Keratinocyte (primary cell): ENCODE data around the gene MCRIP2. TPM values are rescaled to one million over a fixed set of nuclear protein-coding genes. Genes with fewer than 3 reads are reported as not detected.
A peak's percentile ranks its signal among the peaks of the same experiment; 100 is the strongest.

Source experiments
- DNase-seq: peaks from one replicate; pipeline ENCODE4 v3.0.0-alpha.2; 2011; ENCODE audit warnings: low read depth, missing footprints, low spot score
- FAIRE-seq: peaks from 2 replicates; lab custom pipeline; 2011; peaks lifted over from hg19 to GRCh38; lab: Jason Lieb, UNC
- H2AFZ ChIP-seq: 2 replicates; pipeline ENCODE4 v1.6.0; 2012; ENCODE audit warnings: low read length, control low read depth, inconsistent platforms; ENCODE audit not compliant: control insufficient read depth
- H3K27ac ChIP-seq: 2 replicates; pipeline ENCODE4 v1.5.1; 2011; ENCODE audit warnings: low read length; ENCODE audit not compliant: control insufficient read depth, insufficient read depth
- H3K27me3 ChIP-seq: 3 replicates; pipeline ENCODE4 v1.6.0; 2011; ENCODE audit warnings: low read length; ENCODE audit not compliant: control insufficient read depth, insufficient read depth; ENCODE audit errors: extremely low read depth
- H3K36me3 ChIP-seq, 2 experiments: 2 replicates in 1 of 2; 3 replicates in 1 of 2; pipeline ENCODE4 v1.5.1; 2011; ENCODE audit warnings: low read length in 2 of 2, mild to moderate bottlenecking in 1 of 2; ENCODE audit not compliant: control insufficient read depth in 2 of 2, insufficient read depth in 2 of 2; ENCODE audit errors: extremely low read depth in 1 of 2
- H3K4me1 ChIP-seq: 3 replicates; pipeline ENCODE4 v1.5.1; 2011; ENCODE audit warnings: low read length; ENCODE audit not compliant: control insufficient read depth, insufficient read depth; ENCODE audit errors: extremely low read depth
- H3K4me2 ChIP-seq: 3 replicates; pipeline ENCODE4 v1.6.0; 2011; ENCODE audit warnings: low read depth, low read length; ENCODE audit not compliant: control insufficient read depth, insufficient read depth; ENCODE audit errors: extremely low read depth
- H3K4me3 ChIP-seq, 3 experiments: fragments of 200-600 bp in 1 of 3; sonication (generic) in 1 of 3; 2 replicates in 2 of 3; 3 replicates in 1 of 3; pipeline ENCODE4 v1.5.1; 2011 to 2016; ENCODE audit warnings: low read length in 3 of 3, mild to moderate bottlenecking in 3 of 3, control low read depth in 2 of 3, inconsistent platforms in 1 of 3, low read depth in 1 of 3, mixed read lengths in 1 of 3, mixed run types in 1 of 3, moderate library complexity in 1 of 3; ENCODE audit not compliant: control insufficient read depth in 2 of 3, insufficient read depth in 2 of 3; ENCODE audit errors: extremely low read depth in 1 of 3
- H3K79me2 ChIP-seq: 2 replicates; pipeline ENCODE4 v1.6.0; 2012; ENCODE audit warnings: low read length; ENCODE audit not compliant: control insufficient read depth, insufficient read depth
- H3K9ac ChIP-seq: 3 replicates; pipeline ENCODE4 v1.6.0; 2011; ENCODE audit warnings: low read length; ENCODE audit not compliant: control insufficient read depth, insufficient read depth; ENCODE audit errors: extremely low read depth
- H3K9me1 ChIP-seq: 3 replicates; pipeline ENCODE4 v1.6.0; 2011; ENCODE audit warnings: low read length; ENCODE audit not compliant: control insufficient read depth, insufficient read depth; ENCODE audit errors: extremely low read depth
- H3K9me3 ChIP-seq: 2 replicates; pipeline ENCODE4 v1.5.1; 2012; ENCODE audit warnings: low read depth, low read length; ENCODE audit not compliant: control insufficient read depth
- H4K20me1 ChIP-seq: 3 replicates; pipeline ENCODE4 v1.6.0; 2011; ENCODE audit warnings: low read length; ENCODE audit not compliant: control insufficient read depth, insufficient read depth; ENCODE audit errors: extremely low read depth
- CTCF ChIP-seq, 3 experiments: IDR thresholded peaks in 1 of 3; conservative IDR thresholded peaks in 1 of 3; optimal IDR thresholded peaks in 1 of 3; 2 replicates in 2 of 3; 3 replicates in 1 of 3; pipeline versions ENCODE3 to v1.5.1; 2011; ENCODE audit warnings: low read length in 3 of 3, mild to moderate bottlenecking in 3 of 3, moderate library complexity in 2 of 3, control low read depth in 1 of 3, inconsistent platforms in 1 of 3; ENCODE audit not compliant: insufficient read depth in 2 of 3; ENCODE audit errors: extremely low read depth in 1 of 3
- EZH2 ChIP-seq: IDR thresholded peaks from one replicate; pipeline ENCODE4 v1.6.1; 2012; ENCODE audit warnings: inconsistent platforms, mild to moderate bottlenecking, low read length, moderate library complexity
- dilution Hi-C: fragments of 300-500 bp; cut with MboI; formaldehyde crosslinking; loops from one replicate; pipeline ENCODE4 v1.7.0; 2020; ENCODE audit warnings: low sequenced_read_pairs; ENCODE audit not compliant: extremely low pct_ligation_motif_present
- polyA plus RNA-seq, 5 experiments: library from polyadenylated mRNA; depleted of rRNA in 3 of 5; stranded (reverse) in 3 of 5; stranded (forward) in 1 of 5; unstranded in 1 of 5; fragments of >200 nt; gene quantifications; 1 replicate in 1 of 5; 2 replicates in 3 of 5; 3 replicates in 1 of 5; pipeline versions ENCODE4 v1.2.1 to v1.2.3, GENCODE V29; 2011 to 2012; ENCODE audit warnings: missing spikeins in 2 of 5, low read depth in 1 of 5, low replicate concordance in 1 of 5

MCRIP2 gene
- polyA plus RNA-seq, 1 donor (not counting 4 experiments of a cell fraction or from before 2014, with no cell fraction given) = 8.1 TPM

- peak overlapping the region; percentile 64 for H3K27ac ChIP-seq
- peaks cover 37% of the 10 kb centered on the region for H3K79me2 ChIP-seq
- peak overlapping the region; percentile 86 for H3K4me2 ChIP-seq
- H3K9me1 ChIP-seq = no peaks in the 10 kb centered on the region
- dilution Hi-C loops = no loop called here
- H3K9ac ChIP-seq = peak overlapping the region; percentile 82
- H3K36me3 ChIP-seq = peaks cover 10 to 27% of the 10 kb centered on the region in 2 experiments
- no peak overlapping the region for H2AFZ ChIP-seq
- peak overlapping the region; percentile 56 to 89 (median 88) for H3K4me3 ChIP-seq
- H3K9me3 ChIP-seq = no peaks in the 10 kb centered on the region
- H3K4me1 ChIP-seq = peaks cover 47% of the 10 kb centered on the region
- no peak for DNase-seq
- H4K20me1 ChIP-seq = peaks cover 16% of the 10 kb centered on the region
- TF ChIP-seq CTCF (optimal IDR thresholded peaks at IDR 0.05 in 1 of 3, IDR thresholded peaks at IDR 0.05 in 1 of 3, conservative IDR thresholded peaks at IDR 0.05 in 1 of 3; ENCODE audit: extremely low read depth in 1 of 3, insufficient read depth in 2 of 3, low read length in 3 of 3) (no peak), EZH2 (no peak)
- H3K27me3 ChIP-seq = no peaks in the 10 kb centered on the region
- no peak for FAIRE-seq
These were observed 39.0 kb downstream of the MCRIP2 start for GRCh38 chr16:680625-680945.

- peaks cover 10 to 29% of the 10 kb centered on the region in 2 experiments for H3K36me3 ChIP-seq
- H3K27ac ChIP-seq = peak overlapping the region; percentile 64
- peak overlapping the region; percentile 86 for H3K4me2 ChIP-seq
- H4K20me1 ChIP-seq = peaks cover 16% of the 10 kb centered on the region
- H3K9me3 ChIP-seq = no peaks in the 10 kb centered on the region
- dilution Hi-C loops = no loop called here
- peak overlapping the region; percentile 56 to 89 (median 88) for H3K4me3 ChIP-seq
- no peaks in the 10 kb centered on the region for H3K9me1 ChIP-seq
- no peak for FAIRE-seq
- DNase-seq = no peak
- peaks cover 45% of the 10 kb centered on the region for H3K4me1 ChIP-seq
- no peak for TF ChIP-seq EZH2
- peak in 1 of 3 experiments; percentile 39 for TF ChIP-seq CTCF (optimal IDR thresholded peaks at IDR 0.05 in 1 of 3, IDR thresholded peaks at IDR 0.05 in 1 of 3, conservative IDR thresholded peaks at IDR 0.05 in 1 of 3; ENCODE audit: extremely low read depth in 1 of 3, insufficient read depth in 2 of 3, low read length in 3 of 3)
- H3K79me2 ChIP-seq = peaks cover 37% of the 10 kb centered on the region
- no peaks in the 10 kb centered on the region for H3K27me3 ChIP-seq
- peak overlapping the region; percentile 82 for H3K9ac ChIP-seq
- no peak overlapping the region for H2AFZ ChIP-seq
These were observed 39.5 kb downstream of the MCRIP2 start for GRCh38 chr16:680967-681745.
